Measurements from ENCODE around the gene RPSA.

Gene RPSA

GRCh38 chr3:39383881-39384664 lies 22.4 kb upstream of the RPSA start:
- peak; percentile 92 for DNase-seq (ENCODE audit: low read depth)
- peak overlapping the region; percentile 90 for H3K4me3 ChIP-seq (replicated peaks; ENCODE audit: low read depth, low read length)
- no peak for TF ChIP-seq CTCF (IDR thresholded peaks at IDR 0.05; ENCODE audit: low read length, missing control alignments)

- DNase-seq (ENCODE audit: low read depth) = no peak
- H3K4me3 ChIP-seq (replicated peaks; ENCODE audit: low read depth, low read length) = peak overlapping the region; percentile 90
- no peak for TF ChIP-seq CTCF (IDR thresholded peaks at IDR 0.05; ENCODE audit: low read length, missing control alignments)
These were observed 21.9 kb upstream of the RPSA start for GRCh38 chr3:39384665-39385000.

- no peak overlapping the region for H3K4me3 ChIP-seq (replicated peaks; ENCODE audit: low read depth, low read length)
- no peak for DNase-seq (ENCODE audit: low read depth)
- TF ChIP-seq CTCF (IDR thresholded peaks at IDR 0.05; ENCODE audit: low read length, missing control alignments) = no peak
These were observed 20.9 kb upstream of the RPSA start for GRCh38 chr3:39385456-39386090.

- H3K4me3 ChIP-seq (replicated peaks; ENCODE audit: low read depth, low read length) = no peak overlapping the region
- no peak for DNase-seq (ENCODE audit: low read depth)
- TF ChIP-seq CTCF (IDR thresholded peaks at IDR 0.05; ENCODE audit: low read length, missing control alignments) = no peak
These were observed 20.2 kb upstream of the RPSA start for GRCh38 chr3:39386318-39386717.

- no peak for TF ChIP-seq CTCF (IDR thresholded peaks at IDR 0.05; ENCODE audit: low read length, missing control alignments)
- DNase-seq (ENCODE audit: low read depth) = no peak
- no peak overlapping the region for H3K4me3 ChIP-seq (replicated peaks; ENCODE audit: low read depth, low read length)
These were observed 19.0 kb upstream of the RPSA start for GRCh38 chr3:39387411-39387975.

- no peak for DNase-seq (ENCODE audit: low read depth)
- TF ChIP-seq CTCF (IDR thresholded peaks at IDR 0.05; ENCODE audit: low read length, missing control alignments) = no peak
- H3K4me3 ChIP-seq (replicated peaks; ENCODE audit: low read depth, low read length) = no peak overlapping the region
These were observed 18.4 kb upstream of the RPSA start for GRCh38 chr3:39388153-39388552.

Measured in fibroblast of pulmonary artery (primary cell).